HG03060 (cell line): ENCODE measurements around the gene ZNF576.
"Not testable (repeated sequence)": the region's sequence is repeated elsewhere in the genome, so short reads cannot be mapped to it uniquely, and the experiment has no call there.

Experiments used
- ATAC-seq: cut with Tn5 transposase; IDR thresholded peaks from one replicate; pipeline ENCODE4 v1.9.1; 2021; ENCODE audit warnings: low read depth, moderate number of reproducible peaks; ENCODE audit not compliant: unreplicated experiment

Gene ZNF576

GRCh38 chr19:43644181-43644580 is 47.8 kb downstream of the ZNF576 start:
- ATAC-seq, result no peak

GRCh38 chr19:43648633-43649032 is 52.2 kb downstream of the ZNF576 start:
- ATAC-seq, result no peak

- no peak for ATAC-seq
These were observed 53.1 kb downstream of the ZNF576 start for GRCh38 chr19:43649514-43649913.

- not testable (repeated sequence) for ATAC-seq
These were observed 53.9 kb downstream of the ZNF576 start for GRCh38 chr19:43650276-43650675.
